PC-3 (cell line): Measurements from ENCODE around the gene SIDT1. TPM values are rescaled to one million over a fixed set of nuclear protein-coding genes. Genes with fewer than 3 reads are reported as not detected.

ENCODE experiments used
- ATAC-seq: fragments of 200-7000 bp; cut with Tn5 transposase; 2 replicates; pipeline ENCODE4 v1.9.1; 2020; ENCODE audit warnings: mild to moderate bottlenecking, moderate library complexity
- BruUV-seq: library from RNA; stranded (reverse); fragments of 400-500 nt; replicated peaks from 2 replicates; lab custom pipeline; 2021; lab: Mats Ljungman, UMichigan
- CTCF ChIA-PET: fragments of 300-600 bp; sonication (Branson Sonifier 250); formaldehyde crosslinking; loops from one replicate; lab custom pipeline; 2022; ENCODE audit warnings: antibody characterized with exemption; lab: Charles Lee
- POLR2A ChIA-PET: fragments of 300-600 bp; sonication (Branson Sonifier 250); formaldehyde crosslinking; loops from one replicate; lab custom pipeline; 2022; ENCODE audit warnings: antibody characterized with exemption; ENCODE audit not compliant: unreplicated experiment; lab: Charles Lee
- DNase-seq: peaks from one replicate; pipeline ENCODE4 v3.0.0-alpha.2; 2015
- H2AFZ ChIP-seq: fragments of 300-600 bp; sonication (generic); 2 replicates; pipeline ENCODE4 v1.6.0; 2016; ENCODE audit warnings: antibody characterized with exemption, low read length
- H3F3A ChIP-seq: fragments of 300-600 bp; sonication (generic); one replicate; pipeline ENCODE4 v1.6.0; 2017; ENCODE audit warnings: antibody characterized with exemption, low read length, control low read depth, mild to moderate bottlenecking; ENCODE audit not compliant: unreplicated experiment
- H3K27ac ChIP-seq: fragments of 300-600 bp; sonication (generic); 2 replicates; pipeline ENCODE4 v1.5.1; 2016; ENCODE audit warnings: mild to moderate bottlenecking, low read length
- H3K27me3 ChIP-seq: fragments of 300-600 bp; sonication (generic); 2 replicates; pipeline ENCODE4 v1.6.1; 2016; ENCODE audit warnings: low read length, mixed read lengths
- H3K36me3 ChIP-seq: fragments of 300-600 bp; sonication (generic); 2 replicates; pipeline ENCODE4 v1.6.1; 2016; ENCODE audit warnings: low read depth, mixed run types, low read length, mixed read lengths
- H3K4me1 ChIP-seq: fragments of 300-600 bp; sonication (generic); 2 replicates; pipeline ENCODE4 v1.5.1; 2016; ENCODE audit warnings: low read length; ENCODE audit not compliant: insufficient read depth
- H3K4me2 ChIP-seq: fragments of 300-600 bp; sonication (generic); 2 replicates; pipeline ENCODE4 v1.6.0; 2016; ENCODE audit warnings: low read length
- H3K4me3 ChIP-seq: fragments of 300-600 bp; sonication (generic); 2 replicates; pipeline ENCODE4 v1.5.1; 2016; ENCODE audit warnings: mild to moderate bottlenecking, low read length, mixed read lengths
- H3K79me2 ChIP-seq: fragments of 300-600 bp; sonication (generic); 2 replicates; pipeline ENCODE4 v1.6.1; 2017; ENCODE audit warnings: low read length, mixed read lengths
- H3K9ac ChIP-seq: fragments of 300-600 bp; sonication (generic); 2 replicates; pipeline ENCODE4 v1.6.0; 2016; ENCODE audit warnings: mild to moderate bottlenecking, low read length
- H3K9me2 ChIP-seq: fragments of 300-600 bp; sonication (generic); replicated peaks from 2 replicates; pipeline ENCODE4 v1.6.1; 2016; ENCODE audit warnings: mixed run types, low read length, mixed read lengths
- H3K9me3 ChIP-seq: fragments of 300-600 bp; sonication (generic); 2 replicates; pipeline ENCODE4 v1.6.1; 2016; ENCODE audit warnings: low read length, mixed read lengths
- H4K20me1 ChIP-seq: fragments of 300-600 bp; sonication (generic); 2 replicates; pipeline ENCODE4 v1.6.1; 2016; ENCODE audit warnings: low read length, mixed read lengths
- CTCF ChIP-seq: fragments of 300-600 bp; sonication (generic); conservative IDR thresholded peaks from 2 replicates; pipeline ENCODE4 v1.5.1; 2017; ENCODE audit warnings: antibody characterized with exemption, low read depth, mild to moderate bottlenecking, low read length
- EZH2 ChIP-seq: fragments of 300-600 bp; sonication (generic); IDR thresholded peaks from one replicate; pipeline ENCODE4 v1.6.1; 2017; ENCODE audit warnings: antibody characterized with exemption, mild to moderate bottlenecking, low read length; ENCODE audit not compliant: unreplicated experiment
- EZH2phosphoT487 ChIP-seq: fragments of 300-600 bp; sonication (generic); IDR thresholded peaks from 2 replicates; pipeline ENCODE4 v1.6.1; 2018; ENCODE audit warnings: mild to moderate bottlenecking, antibody characterized with exemption, low read length, borderline replicate concordance
- intact Hi-C: fragments of 100-400 bp; cut with micrococcal nuclease; formaldehyde crosslinking; loops from 2 replicates; pipeline ENCODE4 v1.9.0; 2023
- microRNA-seq: library from miRNA; unstranded; fragments of <30 nt; microRNA quantifications from one replicate; pipeline ENCODE4 v1.1.0, GENCODE V29; 2020; ENCODE audit not compliant: unreplicated experiment
- total RNA-seq: library from RNA; depleted of rRNA; stranded (reverse); fragments of >200 nt; gene quantifications from 2 replicates; pipeline ENCODE4 v1.2.3, GENCODE V29; 2014; rRNA removed

SIDT1 gene
- total RNA-seq, 1 experiment from 2014 or later: 14.1 TPM

- no peaks in the 10 kb centered on the region for H3K9me3 ChIP-seq
- H3F3A ChIP-seq: no peaks in the 10 kb centered on the region
- ATAC-seq (no peak), DNase-seq (no peak)
- H3K9me2 ChIP-seq: no peaks in the 10 kb centered on the region
- H3K27ac ChIP-seq: no peak overlapping the region
- H3K27me3 ChIP-seq: no peaks in the 10 kb centered on the region
- intact Hi-C loops: no loop called here
- no peak overlapping the region for H3K4me3 ChIP-seq
- no peaks in the 10 kb centered on the region for H3K79me2 ChIP-seq
- CTCF ChIA-PET: no interaction called here
- no peak overlapping the region for H2AFZ ChIP-seq
- H3K9ac ChIP-seq: no peak overlapping the region
- POLR2A ChIA-PET: no interaction called here
- TF ChIP-seq EZH2 (no peak), EZH2phosphoT487 (no peak), CTCF (no peak)
- H4K20me1 ChIP-seq: no peaks in the 10 kb centered on the region
- H3K36me3 ChIP-seq: 0 out of 2 replicates have a peak, but pooled peaks cover 2% of the 10 kb centered on the region
- no peaks in the 10 kb centered on the region for H3K4me1 ChIP-seq
- no peak overlapping the region for H3K4me2 ChIP-seq
- BruUV-seq: no TSS peak
Observed at GRCh38 chr3:113676261-113676660, 143.9 kb downstream of the SIDT1 start.

- Histone ChIP-seq H3K9ac (no peak overlapping the region), H3F3A (no peaks in the 10 kb centered on the region), H3K9me2 (no peaks in the 10 kb centered on the region), H3K27ac (no peak overlapping the region), H2AFZ (no peak overlapping the region), H3K27me3 (no peaks in the 10 kb centered on the region), H3K36me3 (0 out of 2 replicates have a peak, but pooled peaks cover 2% of the 10 kb centered on the region), H3K4me3 (no peak overlapping the region), H4K20me1 (no peaks in the 10 kb centered on the region), H3K79me2 (no peaks in the 10 kb centered on the region), H3K9me3 (no peaks in the 10 kb centered on the region), H3K4me2 (no peak overlapping the region), H3K4me1 (no peaks in the 10 kb centered on the region)
- ATAC-seq (no peak), DNase-seq (no peak)
- BruUV-seq: no TSS peak
- no peak for TF ChIP-seq CTCF
- POLR2A ChIA-PET: no interaction called here
- intact Hi-C loops: no loop called here
- CTCF ChIA-PET: no interaction called here
Observed at GRCh38 chr3:113677737-113678136, 145.4 kb downstream of the SIDT1 start.

- no TSS peak for BruUV-seq
Observed at GRCh38 chr3:113678773-113679172, 146.4 kb downstream of the SIDT1 start.

More at GRCh38 chr3:113678773-113679172, 146.4 kb downstream of the SIDT1 start:
- no peak for DNase-seq
- Histone ChIP-seq H4K20me1 (no peaks in the 10 kb centered on the region), H3K9me3 (no peaks in the 10 kb centered on the region), H3K9ac (no peak overlapping the region), H3K4me2 (no peak overlapping the region), H3K27me3 (no peaks in the 10 kb centered on the region), H3K9me2 (no peaks in the 10 kb centered on the region), H3K27ac (no peak overlapping the region), H3K36me3 (0 out of 2 replicates have a peak, but pooled peaks cover 2% of the 10 kb centered on the region), H3K79me2 (no peaks in the 10 kb centered on the region), H2AFZ (no peak overlapping the region), H3K4me3 (no peak overlapping the region), H3K4me1 (no peaks in the 10 kb centered on the region), H3F3A (no peaks in the 10 kb centered on the region)
- ChIA-PET POLR2A (no interaction called here), CTCF (no interaction called here)
- no peak for ATAC-seq
- intact Hi-C loops: no loop called here
- no peak for TF ChIP-seq EZH2phosphoT487
- no peak for TF ChIP-seq CTCF
- TF ChIP-seq EZH2: no peak

Small RNAs within 50 kb of the gene (microRNA-seq; reads per million reads assigned to microRNA genes)
- gene MIR4446: 98.7 reads per million, percentile 63 among the genes with 10 or more reads in this experiment

Other genes with a start within 250 kb of the SIDT1 start
- 7.2 and 9.0 TPM in 2 replicates for gene CFAP44, start 91.1 kb upstream of the SIDT1 start, total RNA-seq
- gene SPICE1, start 17.4 kb upstream of the SIDT1 start, total RNA-seq: 9.0 and 18.5 TPM in 2 replicates
- gene USF3, start 164.1 kb downstream of the SIDT1 start, total RNA-seq: 8.1 and 10.5 TPM in 2 replicates
- 859 and 989 TPM in 2 replicates for gene NAA50, start 213.7 kb downstream of the SIDT1 start, total RNA-seq
- 40.3 and 43.8 TPM in 2 replicates for gene ATP6V1A, start 214.5 kb downstream of the SIDT1 start, total RNA-seq